H9 (cell line): Measurements from ENCODE around the gene PON1. TPM values are rescaled to one million over a fixed set of nuclear protein-coding genes. Genes with fewer than 3 reads are reported as not detected.

ENCODE experiments used
- DNase-seq: peaks from one replicate; pipeline ENCODE4 v3.0.0-alpha.2; 2017
- H2AFZ ChIP-seq: one replicate; pipeline ENCODE4 v1.6.1; 2013; ENCODE audit warnings: mild to moderate bottlenecking, low read length, control low read depth, moderate library complexity
- H2AK5ac ChIP-seq: 2 replicates; pipeline ENCODE4 v1.6.1; 2013; ENCODE audit warnings: low read length, control low read depth, mixed read lengths; ENCODE audit not compliant: insufficient read length
- H2BK120ac ChIP-seq: one replicate; pipeline ENCODE4 v1.6.1; 2013; ENCODE audit warnings: low read depth, mild to moderate bottlenecking, low read length, control low read depth, inconsistent platforms; ENCODE audit not compliant: poor library complexity, severe bottlenecking
- H2BK12ac ChIP-seq: 2 replicates; pipeline ENCODE4 v1.6.1; 2013; ENCODE audit warnings: low read length, control low read depth, mixed read lengths, low read depth; ENCODE audit not compliant: insufficient read length
- H2BK15ac ChIP-seq: 2 replicates; pipeline ENCODE4 v1.6.1; 2013; ENCODE audit warnings: low read depth, low read length, control low read depth
- H2BK20ac ChIP-seq: one replicate; pipeline ENCODE4 v1.6.1; 2013; ENCODE audit warnings: low read depth, mild to moderate bottlenecking, low read length, control low read depth, inconsistent platforms; ENCODE audit not compliant: poor library complexity, severe bottlenecking
- H2BK5ac ChIP-seq: 2 replicates; pipeline ENCODE4 v1.6.1; 2013; ENCODE audit warnings: low read length, control low read depth, mixed read lengths; ENCODE audit not compliant: insufficient read length
- H3K14ac ChIP-seq: 2 replicates; pipeline ENCODE4 v1.6.1; 2013; ENCODE audit warnings: low read length, control low read depth; ENCODE audit not compliant: insufficient read depth
- H3K18ac ChIP-seq: 2 replicates; pipeline ENCODE4 v1.6.1; 2013; ENCODE audit warnings: low read depth, mild to moderate bottlenecking, mixed read lengths, low read length, control low read depth; ENCODE audit not compliant: insufficient read length
- H3K23ac ChIP-seq: 2 replicates; pipeline ENCODE4 v1.6.1; 2013; ENCODE audit warnings: low read length, control low read depth, mixed read lengths, low read depth; ENCODE audit not compliant: insufficient read length
- H3K23me2 ChIP-seq: 2 replicates; pipeline ENCODE4 v1.6.1; 2013; ENCODE audit warnings: low read depth, mild to moderate bottlenecking, mixed read lengths, low read length, control low read depth; ENCODE audit not compliant: insufficient read length, poor library complexity, severe bottlenecking
- H3K27ac ChIP-seq: 2 replicates; pipeline ENCODE4 v1.5.1; 2013; ENCODE audit warnings: low read length, control low read depth, mixed read lengths, low read depth; ENCODE audit not compliant: insufficient read length
- H3K27me3 ChIP-seq: 2 replicates; pipeline ENCODE4 v1.6.1; 2013; ENCODE audit warnings: low read length, control low read depth, inconsistent platforms; ENCODE audit not compliant: insufficient read depth
- H3K4ac ChIP-seq: 2 replicates; pipeline ENCODE4 v1.6.1; 2013; ENCODE audit warnings: low read depth, mild to moderate bottlenecking, control low read depth, inconsistent platforms, low read length, moderate library complexity
- H3K4me1 ChIP-seq: 2 replicates; pipeline ENCODE4 v1.6.1; 2013; ENCODE audit warnings: low read length, control low read depth, inconsistent platforms; ENCODE audit not compliant: insufficient read depth
- H3K4me2 ChIP-seq: 2 replicates; pipeline ENCODE4 v1.6.1; 2013; ENCODE audit warnings: low read length, control low read depth, mixed read lengths; ENCODE audit not compliant: insufficient read length, insufficient read depth
- H3K56ac ChIP-seq: 2 replicates; pipeline ENCODE4 v1.6.1; 2013; ENCODE audit warnings: low read depth, mild to moderate bottlenecking, mixed read lengths, low read length, control low read depth; ENCODE audit not compliant: insufficient read length
- H3K79me1 ChIP-seq: 2 replicates; pipeline ENCODE4 v1.6.1; 2013; ENCODE audit warnings: low read depth, mild to moderate bottlenecking, moderate library complexity, low read length, control low read depth, inconsistent platforms; ENCODE audit not compliant: insufficient read depth, poor library complexity, severe bottlenecking
- H3K79me2 ChIP-seq: 2 replicates; pipeline ENCODE4 v1.6.1; 2013; ENCODE audit warnings: low read length, control low read depth, inconsistent platforms; ENCODE audit not compliant: insufficient read depth
- H3K9ac ChIP-seq: 2 replicates; pipeline ENCODE4 v1.6.1; 2013; ENCODE audit warnings: low read length, control low read depth, mixed read lengths; ENCODE audit not compliant: insufficient read length; ENCODE audit errors: extremely low read depth
- H3K9me3 ChIP-seq: one replicate; pipeline ENCODE4 v1.6.1; 2013; ENCODE audit warnings: low read depth, low read length, inconsistent platforms; ENCODE audit not compliant: control insufficient read depth
- H3T11ph ChIP-seq: one replicate; pipeline ENCODE4 v1.6.1; 2013; ENCODE audit warnings: mild to moderate bottlenecking, low read length, control low read depth, inconsistent platforms
- H4K20me1 ChIP-seq: one replicate; pipeline ENCODE4 v1.6.1; 2013; ENCODE audit not compliant: control insufficient read depth, insufficient read length, insufficient read depth
- H4K5ac ChIP-seq: 2 replicates; pipeline ENCODE4 v1.6.1; 2013; ENCODE audit warnings: low read depth, mild to moderate bottlenecking, mixed read lengths, low read length, control low read depth; ENCODE audit not compliant: insufficient read length
- H4K8ac ChIP-seq: replicated peaks from 2 replicates; pipeline ENCODE4 v1.6.1; 2013; ENCODE audit warnings: low read length, control low read depth, mixed read lengths, low read depth; ENCODE audit not compliant: insufficient read length
- H4K91ac ChIP-seq: 2 replicates; pipeline ENCODE4 v1.6.1; 2013; ENCODE audit warnings: low read depth, mild to moderate bottlenecking, moderate library complexity, mixed read lengths, low read length, control low read depth; ENCODE audit not compliant: insufficient read length
- H3K27ac Mint-ChIP-seq, 3 experiments: 2 replicates in 2 of 3; 3 replicates in 1 of 3; pipeline ENCODE4 v1.8.0; 2020 to 2021; ENCODE audit warnings: mixed read lengths in 3 of 3, mild to moderate bottlenecking in 1 of 3, moderate library complexity in 1 of 3
- H3K27me3 Mint-ChIP-seq: 2 replicates; pipeline ENCODE4 v1.8.0; 2021; ENCODE audit warnings: low read depth, mild to moderate bottlenecking, moderate library complexity, mixed read lengths
- H3K36me3 Mint-ChIP-seq, 3 experiments: 2 replicates in 2 of 3; 3 replicates in 1 of 3; pipeline ENCODE4 v1.8.0; 2020 to 2021; ENCODE audit warnings: low read depth in 3 of 3, mixed read lengths in 3 of 3; ENCODE audit not compliant: insufficient read depth in 1 of 3
- H3K4me1 Mint-ChIP-seq, 2 experiments: 2 replicates each; pipeline ENCODE4 v1.8.0; 2020; ENCODE audit warnings: mixed read lengths in 2 of 2
- H3K4me3 Mint-ChIP-seq, 2 experiments: 2 replicates in 1 of 2; 3 replicates in 1 of 2; pipeline ENCODE4 v1.8.0; 2020 to 2021; ENCODE audit warnings: mild to moderate bottlenecking in 2 of 2, mixed read lengths in 2 of 2, moderate library complexity in 1 of 2
- H3K9me3 Mint-ChIP-seq, 2 experiments: 2 replicates in 1 of 2; 3 replicates in 1 of 2; pipeline ENCODE4 v1.8.0; 2020; ENCODE audit warnings: mild to moderate bottlenecking in 2 of 2, mixed read lengths in 2 of 2, moderate library complexity in 1 of 2
- CTCF ChIP-seq: fragments of 200-600 bp; sonication (generic); conservative IDR thresholded peaks from 3 replicates; pipeline ENCODE4 v1.8.0; 2021; ENCODE audit warnings: antibody characterized with exemption, mild to moderate bottlenecking
- WGBS: extraction: QIAGEN DNeasy Blood & Tissue Kit; methylation state at CpG from one replicate; pipeline ENCODE4 v1.1.7; 2013; ENCODE audit warnings: missing lambda C conversion rate, low lambda C conversion rate, mixed read lengths; ENCODE audit not compliant: insufficient read length; ENCODE audit errors: extremely low coverage; 5-methylcytosine and 5-hydroxymethylcytosine counted together
- total RNA-seq: library from RNA; stranded (reverse); gene quantifications from 2 replicates; pipeline ENCODE4 v1.2.1, GENCODE V29; 2021

The PON1 gene
- total RNA-seq, 1 experiment from 2014 or later = 0.90 TPM

GRCh38 chr7:95290166-95290830 is 34.0 kb downstream of the PON1 start:
- Histone ChIP-seq H3K23ac (no peak overlapping the region), H3K79me1 (no peaks in the 10 kb centered on the region), H2AK5ac (no peak overlapping the region), H3K23me2 (no peaks in the 10 kb centered on the region), H3K9me3 (no peaks in the 10 kb centered on the region), H2BK5ac (no peak overlapping the region), H3K9ac (no peak overlapping the region), H2BK12ac (no peak overlapping the region), H3T11ph (no peak overlapping the region), H4K8ac (no peak overlapping the region), H3K79me2 (no peaks in the 10 kb centered on the region), H2BK15ac (no peak overlapping the region), H3K4me1 (no peaks in the 10 kb centered on the region), H3K27me3 (no peaks in the 10 kb centered on the region), H3K27ac (no peak overlapping the region), H3K56ac (no peak overlapping the region), H3K18ac (no peak overlapping the region), H2AFZ (no peak overlapping the region), H3K4me2 (no peak overlapping the region), H4K5ac (no peak overlapping the region), H2BK120ac (no peak overlapping the region), H2BK20ac (no peak overlapping the region), H4K91ac (no peak overlapping the region), H4K20me1 (no peaks in the 10 kb centered on the region), H3K4ac (no peak overlapping the region), H3K14ac (no peak overlapping the region)
- peak overlapping the region in 1 of 3 experiments; percentile 57; a peak in 2 of 7 replicates for H3K27ac Mint-ChIP-seq
- DNase-seq = no peak
- peaks cover 0 to 15% (median 15%) of the 10 kb centered on the region in 3 experiments; a peak in 6 of 7 replicates for H3K36me3 Mint-ChIP-seq
- TF ChIP-seq CTCF = no peak
- H3K27me3 Mint-ChIP-seq = no peaks in the 10 kb centered on the region
- peaks cover 9 to 15% of the 10 kb centered on the region in 2 experiments for H3K4me1 Mint-ChIP-seq
- no peak overlapping the region for H3K4me3 Mint-ChIP-seq
- no peaks in the 10 kb centered on the region for H3K9me3 Mint-ChIP-seq
- no CpG with 5 or more reads among the region's 7 CpGs for WGBS
